Measurements from ENCODE around the gene ADAP1.

ADAP1 gene

DNA sequence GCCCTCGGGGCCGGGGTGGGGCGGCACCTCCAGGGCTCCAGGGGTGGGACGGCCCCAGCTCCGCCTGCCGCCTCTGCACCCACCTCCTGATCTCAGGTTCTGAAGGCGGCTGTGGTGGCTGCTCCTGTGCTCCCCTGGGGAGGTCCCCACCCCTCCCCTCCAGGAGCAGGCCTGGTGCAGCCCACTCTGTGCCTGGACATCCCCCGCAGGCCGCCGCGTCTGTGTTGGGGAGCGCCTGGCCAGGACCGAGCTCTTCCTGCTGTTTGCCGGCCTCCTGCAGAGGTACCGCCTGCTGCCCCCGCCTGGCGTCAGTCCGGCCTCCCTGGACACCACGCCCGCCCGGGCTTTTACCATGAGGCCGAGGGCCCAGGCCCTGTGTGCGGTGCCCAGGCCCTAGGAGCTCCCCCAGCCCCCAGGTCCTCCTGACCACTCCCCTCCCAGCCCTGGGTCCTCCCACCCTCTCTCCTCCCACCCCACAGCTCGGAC, 34.0 kb upstream of the ADAP1 start:
- DNase-seq: no peak

DNA sequence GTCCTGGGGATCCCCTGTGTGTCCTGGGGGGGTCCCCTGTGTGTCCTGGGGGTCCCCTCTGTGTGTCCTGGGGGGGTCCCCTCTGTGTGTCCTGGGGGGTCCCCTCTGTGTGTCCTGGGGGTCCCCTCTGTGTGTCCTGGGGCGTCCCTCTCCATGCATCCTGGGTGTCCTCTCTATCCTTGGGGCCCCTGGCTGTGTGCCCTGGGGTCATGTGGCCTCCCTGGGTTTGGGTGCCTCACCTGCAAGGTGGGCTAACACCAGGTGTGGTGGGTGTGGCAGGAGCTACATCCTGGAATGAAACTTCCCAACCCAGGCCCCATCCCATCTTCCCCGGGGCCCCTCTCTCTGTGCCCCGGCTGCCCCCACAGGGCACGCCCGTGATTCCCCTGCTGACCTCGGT, 33.4 kb upstream of the ADAP1 start:
- DNase-seq: no peak

- DNase-seq: no peak
Observed at GRCh38 chr7:986766-987751, 32.6 kb upstream of the ADAP1 start.

DNA sequence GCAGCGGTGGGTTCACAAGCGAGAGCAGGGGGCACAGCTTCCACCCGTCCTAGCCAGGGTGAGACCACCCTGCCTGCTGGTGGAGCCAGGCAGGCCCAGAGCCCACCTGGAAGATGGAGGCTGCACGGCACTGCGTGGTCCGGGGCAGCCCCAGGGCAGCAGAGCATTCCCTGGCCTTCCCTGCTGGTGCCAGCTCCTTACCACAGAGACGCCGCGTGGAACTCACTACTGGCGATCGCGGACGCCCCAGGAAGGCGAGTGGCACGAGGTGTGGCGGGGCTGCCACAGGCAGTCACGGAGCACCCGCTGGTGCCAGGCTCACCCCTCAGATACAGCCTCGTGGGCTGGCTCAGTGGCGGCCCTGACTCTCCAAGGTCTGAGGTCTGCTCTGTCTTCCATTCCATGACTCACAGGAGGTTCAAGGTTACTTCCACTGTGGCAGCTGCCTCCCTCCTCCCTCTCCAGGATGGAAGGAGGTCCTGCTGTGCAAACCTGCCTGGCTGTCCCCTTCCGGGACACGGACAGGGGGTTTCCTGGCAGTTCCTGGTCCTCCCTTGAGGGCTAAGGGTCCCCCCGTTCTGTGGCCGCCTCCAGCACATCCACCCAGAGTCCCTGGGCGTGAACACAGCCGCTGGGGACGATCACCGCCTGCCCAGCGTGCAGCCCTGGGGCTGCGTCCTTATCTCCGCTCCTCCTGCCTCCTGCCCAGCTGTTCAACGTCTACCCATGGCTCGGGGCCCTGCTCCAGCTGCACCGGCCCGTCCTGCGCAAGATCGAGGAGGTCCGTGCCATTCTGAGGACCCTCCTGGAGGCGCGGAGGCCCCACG, 31.6 kb upstream of the ADAP1 start:
- DNase-seq: no peak

GRCh38 chr7:985127-985416, 30.6 kb upstream of the ADAP1 start:
- DNase-seq: no peak

DNA sequence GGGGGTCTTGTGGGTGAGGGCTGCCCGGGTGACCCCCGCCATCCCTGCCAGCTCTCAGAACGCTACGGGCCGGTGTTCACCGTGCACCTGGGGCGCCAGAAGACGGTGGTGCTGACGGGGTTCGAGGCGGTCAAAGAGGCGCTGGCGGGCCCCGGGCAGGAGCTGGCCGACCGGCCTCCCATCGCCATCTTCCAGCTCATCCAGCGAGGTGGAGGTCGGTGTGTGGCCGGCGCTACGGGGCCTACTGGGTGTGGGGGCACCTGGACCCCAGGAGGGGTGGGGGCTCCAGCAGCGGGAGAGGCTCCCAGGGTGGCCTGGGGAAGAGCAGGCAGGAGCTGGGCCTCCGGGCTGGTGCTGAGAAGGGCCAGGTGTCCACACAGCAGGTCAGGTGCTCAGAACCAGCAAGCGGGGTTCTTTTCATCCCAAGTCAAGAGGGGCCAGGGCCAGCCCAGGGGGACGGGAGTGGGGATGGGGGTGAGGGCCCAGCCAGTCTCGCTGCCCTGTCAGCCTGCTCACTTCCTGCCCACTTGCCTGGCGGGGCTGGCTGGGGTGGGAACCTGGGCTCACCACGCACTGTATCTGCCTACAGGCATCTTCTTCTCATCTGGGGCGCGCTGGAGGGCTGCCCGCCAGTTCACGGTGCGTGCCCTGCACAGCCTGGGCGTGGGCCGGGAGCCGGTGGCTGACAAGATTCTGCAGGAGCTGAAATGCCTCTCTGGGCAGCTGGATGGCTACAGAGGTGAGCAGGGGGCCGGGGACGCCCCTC, 30.1 kb upstream of the ADAP1 start:
- DNase-seq: no peak

DNA sequence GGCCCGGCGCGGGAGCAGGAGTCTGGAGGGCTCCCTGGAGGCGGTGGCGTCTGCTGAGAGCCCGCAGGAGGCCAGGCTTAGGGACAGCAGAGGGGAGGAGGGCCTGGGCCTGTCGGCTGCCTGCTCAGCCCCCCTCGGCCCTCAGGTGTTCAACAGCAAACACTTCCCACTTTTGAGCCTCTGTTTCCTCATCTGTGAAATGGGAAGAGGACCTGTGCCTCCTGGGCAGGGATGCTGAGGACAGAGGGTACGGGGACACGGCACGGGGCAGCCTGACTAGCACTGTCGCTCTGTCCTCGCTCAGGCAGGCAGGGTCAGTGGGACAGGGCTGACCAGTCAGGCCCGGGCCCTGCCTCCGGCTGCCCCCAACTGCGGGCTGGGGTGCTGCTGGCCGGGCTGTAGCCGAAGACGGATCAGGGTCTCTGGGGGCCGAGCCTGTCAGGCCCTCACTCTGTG, 29.2 kb upstream of the ADAP1 start:
- no peak for DNase-seq

- DNase-seq: no peak
Observed at GRCh38 chr7:983004-983615, 28.6 kb upstream of the ADAP1 start, which contains the start of gene CYP2W1. Gene CYP2W1 (plus strand): TSS chr7:983181. CDS start chr7:983212, 31 bp downstream.

GRCh38 chr7:982511-983003, 28.1 kb upstream of the ADAP1 start:
- DNase-seq: no peak

- no peak for DNase-seq
Observed at GRCh38 chr7:981793-982510, 27.5 kb upstream of the ADAP1 start.

DNA sequence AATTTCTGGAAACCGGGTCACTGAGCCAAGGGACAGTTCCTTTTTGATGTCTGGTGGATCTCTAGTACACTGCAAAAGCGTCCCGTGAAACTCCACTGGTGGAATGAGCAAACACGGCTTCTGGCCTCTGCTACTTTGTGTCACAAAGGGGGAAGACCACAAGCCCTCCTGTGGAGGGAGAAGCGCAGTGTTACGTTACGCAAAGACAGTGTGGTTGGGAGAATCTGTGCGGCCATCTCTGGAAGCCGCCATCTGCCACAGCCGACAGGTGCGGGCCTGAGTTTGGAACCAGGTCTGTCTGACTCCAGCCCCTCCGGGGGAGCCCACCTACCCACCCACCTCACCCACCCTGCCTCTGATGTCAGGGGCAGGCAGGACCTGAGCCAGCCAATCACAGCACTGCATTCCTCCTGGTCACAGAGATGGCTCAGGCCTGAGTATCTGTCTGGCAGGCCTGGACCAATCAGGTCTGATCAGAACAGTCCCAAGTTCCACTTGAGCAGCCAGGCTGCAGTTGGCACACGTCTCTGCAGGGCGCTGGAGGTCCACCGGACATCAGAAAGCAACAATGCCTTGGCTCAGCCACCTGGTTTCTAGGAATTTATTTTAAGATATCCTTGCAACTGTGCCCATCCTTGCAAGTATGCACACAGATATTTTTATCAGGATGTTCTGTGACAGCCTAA, 25.5 kb upstream of the ADAP1 start:
- DNase-seq: no peak

DNA sequence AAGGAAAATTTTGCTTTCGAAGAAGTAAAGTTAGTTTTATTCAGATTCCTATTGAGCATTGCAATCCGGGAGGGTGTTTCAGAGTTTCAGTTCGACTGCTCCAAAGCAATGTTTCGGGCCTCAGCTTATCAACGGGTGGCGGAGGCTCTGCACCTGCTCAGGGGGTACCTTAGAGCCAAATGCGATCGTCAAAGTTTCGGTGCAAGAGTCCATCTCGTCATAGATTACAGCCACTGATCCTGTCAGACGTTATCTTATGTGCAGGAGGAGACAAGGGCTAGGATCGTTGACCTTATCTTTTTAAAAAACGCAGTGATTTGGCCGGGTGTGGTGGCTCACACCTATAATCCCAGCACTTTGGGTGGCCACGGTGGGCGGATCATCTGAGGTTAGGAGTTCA, 24.7 kb upstream of the ADAP1 start:
- DNase-seq: no peak

DNA sequence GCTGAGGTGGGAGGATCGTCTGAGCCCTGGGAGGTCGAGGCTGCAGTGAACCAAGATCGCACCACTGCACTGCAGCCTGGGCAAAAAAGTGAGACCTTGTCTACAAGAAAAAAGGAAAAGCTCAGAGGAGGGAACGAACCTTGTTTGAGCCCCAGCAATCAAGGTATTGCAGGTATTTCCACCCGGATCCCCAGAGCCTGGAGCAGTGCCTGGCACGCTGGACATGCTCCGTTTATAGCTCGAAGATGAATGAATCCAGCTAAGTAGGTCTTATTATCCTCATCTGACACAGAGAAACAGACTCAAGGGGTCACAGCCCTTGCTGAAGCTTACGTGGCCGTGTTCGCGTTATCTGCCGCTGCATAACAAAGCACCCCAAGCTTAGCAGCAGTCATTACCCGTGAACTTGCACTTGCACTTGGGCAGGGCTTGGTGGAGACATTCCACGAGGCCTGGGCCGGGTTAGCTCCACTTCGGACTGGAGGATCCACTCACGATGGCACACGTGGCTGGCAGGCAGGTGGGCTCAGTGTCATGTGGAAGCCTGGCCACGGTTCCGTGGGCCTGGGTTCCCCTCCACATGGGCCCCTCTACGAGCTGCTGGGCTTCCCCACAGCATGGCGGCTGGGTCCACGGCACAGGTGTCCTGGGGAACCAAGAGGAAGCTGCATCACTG, 24.1 kb upstream of the ADAP1 start:
- DNase-seq: no peak

GRCh38 chr7:978049-978346, 23.5 kb upstream of the ADAP1 start:
- no peak for DNase-seq

DNA sequence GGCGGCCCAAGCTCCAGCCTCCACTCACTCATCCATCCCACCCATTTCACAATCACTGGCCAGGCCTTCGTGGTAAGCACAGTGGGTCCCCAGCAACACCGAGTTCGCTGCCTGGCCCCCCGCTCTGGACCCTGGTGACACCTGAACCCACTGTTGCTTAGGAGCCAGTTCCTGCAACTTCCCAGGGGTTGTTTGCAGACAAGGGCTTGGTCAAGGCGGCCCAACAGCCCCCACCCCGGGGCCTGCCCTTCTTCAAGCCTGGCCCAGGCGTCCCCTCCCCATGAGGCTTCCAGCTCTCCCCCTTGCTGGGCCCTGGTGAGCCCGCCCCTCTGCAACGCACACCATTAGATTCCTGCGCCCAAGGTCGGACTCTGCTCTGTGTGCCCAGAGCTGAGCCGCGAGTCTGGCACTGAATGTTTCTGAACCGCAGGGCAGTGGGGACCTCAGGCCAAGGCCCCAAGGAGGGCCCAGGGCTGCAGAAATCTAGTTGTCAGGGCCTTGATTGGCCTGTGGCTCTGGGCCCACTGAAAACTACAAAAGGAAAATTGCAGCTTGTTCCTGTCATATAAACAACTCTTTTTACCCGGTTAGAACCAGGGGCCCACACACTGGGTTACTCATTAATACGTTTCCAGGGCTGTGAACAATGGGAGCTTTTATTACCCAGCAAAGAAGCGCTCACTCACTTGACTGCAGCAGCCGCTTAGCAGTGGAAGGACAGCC, 23.0 kb upstream of the ADAP1 start:
- DNase-seq: no peak

- DNase-seq: no peak
Observed at GRCh38 chr7:976901-977325, 22.4 kb upstream of the ADAP1 start.

- no peak for DNase-seq
Observed at GRCh38 chr7:975702-976473, 21.4 kb upstream of the ADAP1 start.

- DNase-seq: peak; percentile 89
Observed at GRCh38 chr7:974820-975681, 20.6 kb upstream of the ADAP1 start, which contains the start of gene COX19. Gene COX19 (minus strand): TSS chr7:975549. CDS start chr7:975509, 40 bp downstream.
